ENCODE results near the gene F2RL1.

- TF ChIP-seq SP1 (IDR thresholded peaks at IDR 0.05) (no peak), SUZ12 (IDR thresholded peaks at IDR 0.05) (no peak), FOXM1 (IDR thresholded peaks at IDR 0.05; ENCODE audit: borderline replicate concordance) (no peak), BHLHE40 (IDR thresholded peaks at IDR 0.05; ENCODE audit: borderline replicate concordance) (no peak), CTBP1 (IDR thresholded peaks at IDR 0.05; ENCODE audit: borderline replicate concordance) (no peak), TARDBP (IDR thresholded peaks at IDR 0.05) (no peak)
Observed at GRCh38 chr5:76845890-76846289, 27.1 kb downstream of the F2RL1 start.
